Glutamatergic neuron (in vitro differentiated cells): ENCODE data around the gene CLPTM1L. TPM values are rescaled to one million over a fixed set of nuclear protein-coding genes. Genes with fewer than 3 reads are reported as not detected.
A peak's percentile ranks its signal among the peaks of the same experiment; 100 is the strongest.

Experiments used
- DNase-seq: peaks from one replicate; pipeline ENCODE4 v3.0.0; 2022
- H3K27ac Mint-ChIP-seq: one replicate; pipeline ENCODE4 v1.8.0; 2020; ENCODE audit warnings: mild to moderate bottlenecking, mixed read lengths, inconsistent platforms; ENCODE audit not compliant: unreplicated experiment
- H3K27me3 Mint-ChIP-seq: one replicate; pipeline ENCODE4 v1.8.0; 2020; ENCODE audit warnings: mild to moderate bottlenecking, moderate library complexity, mixed read lengths, inconsistent platforms; ENCODE audit not compliant: unreplicated experiment
- H3K36me3 Mint-ChIP-seq: one replicate; pipeline ENCODE4 v1.8.0; 2020; ENCODE audit warnings: mild to moderate bottlenecking, mixed read lengths, inconsistent platforms; ENCODE audit not compliant: unreplicated experiment
- H3K4me1 Mint-ChIP-seq: one replicate; pipeline ENCODE4 v1.8.0; 2020; ENCODE audit warnings: mild to moderate bottlenecking, low read depth, mixed read lengths, inconsistent platforms; ENCODE audit not compliant: unreplicated experiment
- H3K4me3 Mint-ChIP-seq: one replicate; pipeline ENCODE4 v1.8.0; 2020; ENCODE audit warnings: mild to moderate bottlenecking, mixed read lengths, inconsistent platforms; ENCODE audit not compliant: unreplicated experiment
- H3K9me3 Mint-ChIP-seq: one replicate; pipeline ENCODE4 v1.8.0; 2020; ENCODE audit warnings: mild to moderate bottlenecking, moderate library complexity, mixed read lengths, inconsistent platforms; ENCODE audit not compliant: unreplicated experiment
- CTCF ChIP-seq: fragments of 200-600 bp; sonication (generic); IDR thresholded peaks from one replicate; pipeline ENCODE4 v1.5.0; 2021; ENCODE audit not compliant: partially characterized antibody, unreplicated experiment
- total RNA-seq: library from RNA; stranded (reverse); fragmentation: NEBNext Ultra II Directional; extraction: Animal tissue kit (Norgen Biotek cat#: 25700); gene quantifications from one replicate; pipeline ENCODE4 v1.2.1, GENCODE V29; 2021; ENCODE audit not compliant: unreplicated experiment

The CLPTM1L gene
- total RNA-seq, 1 donor from 2014 or later, result 95.2 TPM

- Mint-ChIP-seq H3K4me1 (peaks cover 17% of the 10 kb centered on the region), H3K36me3 (peaks cover 9% of the 10 kb centered on the region), H3K27ac (no peak overlapping the region), H3K27me3 (peaks cover 11% of the 10 kb centered on the region), H3K4me3 (no peak overlapping the region), H3K9me3 (peaks cover 13% of the 10 kb centered on the region)
- no peak for TF ChIP-seq CTCF
- no peak for DNase-seq
These were observed 46.8 kb downstream of the CLPTM1L start for GRCh38 chr5:1298067-1298551.

- peak; percentile 67 for DNase-seq
- H3K36me3 Mint-ChIP-seq, result peaks cover 6% of the 10 kb centered on the region
- H3K27me3 Mint-ChIP-seq, result peaks cover 13% of the 10 kb centered on the region
- TF ChIP-seq CTCF, result no peak
- H3K27ac Mint-ChIP-seq, result peak overlapping the region; percentile 89
- H3K4me1 Mint-ChIP-seq, result peaks cover 17% of the 10 kb centered on the region
- peaks cover 18% of the 10 kb centered on the region for H3K9me3 Mint-ChIP-seq
- peak overlapping the region; percentile 9 for H3K4me3 Mint-ChIP-seq
These were observed 47.7 kb downstream of the CLPTM1L start for GRCh38 chr5:1297243-1297642.

- TF ChIP-seq CTCF, result no peak
- H3K27me3 Mint-ChIP-seq, result peaks cover 16% of the 10 kb centered on the region
- no peak for DNase-seq
- peak overlapping the region; percentile 33 for H3K27ac Mint-ChIP-seq
- peaks cover 21% of the 10 kb centered on the region for H3K9me3 Mint-ChIP-seq
- H3K4me1 Mint-ChIP-seq, result peaks cover 22% of the 10 kb centered on the region
- H3K4me3 Mint-ChIP-seq, result peak overlapping the region; percentile 69
- no peaks in the 10 kb centered on the region for H3K36me3 Mint-ChIP-seq
These were observed 49.3 kb downstream of the CLPTM1L start for GRCh38 chr5:1295650-1296037.

GRCh38 chr5:1294835-1295649 lies 49.9 kb downstream of the CLPTM1L start, which contains the start of gene TERT:
TERT (minus strand) TSS chr5:1295068; CDS start chr5:1294989, 79 bp downstream.
- no peak for TF ChIP-seq CTCF
- peaks cover 22% of the 10 kb centered on the region for H3K4me1 Mint-ChIP-seq
- H3K27ac Mint-ChIP-seq, result peak within 1 kb of the TSS; percentile 33
- H3K9me3 Mint-ChIP-seq, result peaks cover 18% of the 10 kb centered on the region
- peak; percentile 84 for DNase-seq
- no peaks in the 10 kb centered on the region for H3K36me3 Mint-ChIP-seq
- H3K4me3 Mint-ChIP-seq, result peak within 1 kb of the TSS; percentile 69
- peaks cover 16% of the 10 kb centered on the region for H3K27me3 Mint-ChIP-seq
